A549 (cell line): Measurements from ENCODE around the gene SETBP1. TPM values are rescaled to one million over a fixed set of nuclear protein-coding genes. Genes with fewer than 3 reads are reported as not detected.

Experiments
- ATAC-seq, 2 experiments: fragments of 200-7000 bp in 1 of 2; fragments of >200 bp in 1 of 2; cut with Nextera tagmentation in 1 of 2; cut with Tn5 transposase in 1 of 2; 3 replicates each; pipeline versions ENCODE4 v1.8.0 to v1.9.1; 2018 to 2020; ENCODE audit warnings: mild to moderate bottlenecking in 1 of 2, moderate library complexity in 1 of 2
- CTCF ChIA-PET: fragments of 300-600 bp; sonication (Branson Sonifier 250); formaldehyde crosslinking; extraction: SDS; loops from one replicate; lab custom pipeline; 2021; ENCODE audit warnings: antibody characterized with exemption, inconsistent platforms; lab: Yijun Ruan, JAX
- POLR2A ChIA-PET: fragments of 350-600 bp; formaldehyde crosslinking; extraction: SDS; loops from one replicate; lab custom pipeline; 2021; ENCODE audit warnings: antibody characterized with exemption, inconsistent platforms; lab: Yijun Ruan, JAX
- DNase-seq, 2 experiments: peaks; one replicate each; pipeline versions ENCODE4 v3.0.0 to v3.0.0-alpha.2; 2011 to 2016; ENCODE audit warnings: low read depth in 1 of 2, low spot score in 1 of 2
- FAIRE-seq: peaks from 2 replicates; lab custom pipeline; 2011; peaks lifted over from hg19 to GRCh38; lab: Jason Lieb, UNC
- H3K27ac ChIP-seq, 2 experiments: fragments of >200 bp; sonication (Bioruptor Twin); formaldehyde crosslinking; 3 replicates each; pipeline ENCODE4 v1.5.1; 2016 to 2017
- H3K4me1 ChIP-seq: fragments of >200 bp; sonication (Bioruptor Twin); formaldehyde crosslinking; 3 replicates; pipeline ENCODE4 v1.6.1; 2016
- H3K4me2 ChIP-seq: fragments of >200 bp; sonication (Bioruptor Twin); formaldehyde crosslinking; 3 replicates; pipeline ENCODE4 v1.6.1; 2016
- H3K4me3 ChIP-seq: fragments of >200 bp; sonication (Bioruptor Twin); formaldehyde crosslinking; 3 replicates; pipeline ENCODE4 v1.5.1; 2016
- H3K9me3 ChIP-seq: fragments of >200 bp; sonication (Bioruptor Twin); formaldehyde crosslinking; 3 replicates; pipeline ENCODE4 v1.6.1; 2016
- CBX8 ChIP-seq: fragments of 200-600 bp; sonication (generic); IDR thresholded peaks from 2 replicates; pipeline ENCODE4 v1.6.1; 2016
- CEBPB ChIP-seq, 2 experiments: fragments of >200 bp in 1 of 2; sonication (Bioruptor Twin) in 1 of 2; formaldehyde crosslinking in 1 of 2; IDR thresholded peaks; 2 replicates each; pipeline ENCODE4 v1.6.1; 2012 to 2016
- EHF ChIP-seq: fragments of 250-450 bp; sonication (Bioruptor Pico); IDR thresholded peaks from 2 replicates; pipeline ENCODE4 v1.5.0; 2020; ENCODE audit warnings: mild to moderate bottlenecking
- GATA3 ChIP-seq: IDR thresholded peaks from 2 replicates; pipeline ENCODE4 v1.6.1; 2012; ENCODE audit warnings: borderline replicate concordance
- HOXA7 ChIP-seq: fragments of 250-450 bp; sonication (Bioruptor Pico); IDR thresholded peaks from 2 replicates; pipeline ENCODE4 v1.5.0; 2020; ENCODE audit warnings: mild to moderate bottlenecking, moderate library complexity
- HOXB5 ChIP-seq: fragments of 250-450 bp; sonication (Bioruptor Pico); IDR thresholded peaks from 2 replicates; pipeline ENCODE4 v1.5.0; 2020; ENCODE audit warnings: mild to moderate bottlenecking, moderate library complexity
- JUNB ChIP-seq: fragments of >200 bp; sonication (Bioruptor Twin); formaldehyde crosslinking; IDR thresholded peaks from 2 replicates; pipeline ENCODE4 v1.6.1; 2016
- KDM5A ChIP-seq: fragments of 200-600 bp; sonication (generic); IDR thresholded peaks from 2 replicates; pipeline ENCODE4 v1.6.1; 2016; ENCODE audit warnings: antibody characterized with exemption, mild to moderate bottlenecking
- NFE2L2 ChIP-seq: fragments of 150-350 bp; conservative IDR thresholded peaks from 2 replicates; pipeline ENCODE4 v1.6.1; 2014; ENCODE audit warnings: low read length
- NPAS2 ChIP-seq: fragments of 250-450 bp; sonication (Bioruptor Pico); IDR thresholded peaks from 2 replicates; pipeline ENCODE4 v1.8.0; 2022; ENCODE audit warnings: mild to moderate bottlenecking, moderate library complexity, borderline replicate concordance
- POLR2A ChIP-seq: IDR thresholded peaks from 2 replicates; pipeline ENCODE4 v1.6.1; 2012; ENCODE audit warnings: mild to moderate bottlenecking, low read length
- POLR2AphosphoS2 ChIP-seq: conservative IDR thresholded peaks from 2 replicates; pipeline ENCODE4 v1.6.1; 2012; ENCODE audit warnings: low read length, improper control_type of control experiment, inconsistent platforms
- TP53 ChIP-seq: fragments of 250-450 bp; sonication (Bioruptor Pico); IDR thresholded peaks from 2 replicates; pipeline ENCODE4 v1.5.0; 2021; ENCODE audit warnings: mild to moderate bottlenecking, moderate library complexity
- ZC3H11A ChIP-seq: fragments of 450-650 bp; IDR thresholded peaks from 2 replicates; pipeline ENCODE4 v1.6.1; 2014; ENCODE audit warnings: antibody characterized with exemption, mild to moderate bottlenecking
- ZSCAN20 ChIP-seq: fragments of 250-450 bp; sonication (Bioruptor Pico); IDR thresholded peaks from 2 replicates; pipeline ENCODE4 v1.8.0; 2022; ENCODE audit warnings: mild to moderate bottlenecking, moderate library complexity
- WGBS: methylation state at CpG from one replicate; pipeline ENCODE4 v1.1.6; 2017; ENCODE audit errors: missing lambda C conversion rate; 5-methylcytosine and 5-hydroxymethylcytosine counted together
- polyA plus RNA-seq, 4 experiments: library from polyadenylated mRNA; depleted of rRNA in 3 of 4; stranded (reverse); fragments of >200 nt; fragmentation: RNase III in 1 of 4; extraction: RNeasy Plus Mini Kit Qiagen cat#74134 plus additional on column Dnase treatment in 1 of 4; gene quantifications; 2 replicates in 3 of 4; 3 replicates in 1 of 4; pipeline ENCODE4 v1.2.3, GENCODE V29; 2011 to 2017
- TF ChIP-seq, protein P1 (sequence below): fragments of >200 bp; sonication (Bioruptor Twin); formaldehyde crosslinking; IDR thresholded peaks from 3 replicates; pipeline ENCODE4 v1.6.1; 2016
- TF ChIP-seq, protein P2 (sequence below): fragments of >200 bp; sonication (Bioruptor Twin); formaldehyde crosslinking; IDR thresholded peaks from 3 replicates; pipeline ENCODE4 v1.5.1; 2016
- TF ChIP-seq, protein P3 (sequence below): fragments of >200 bp; sonication (Bioruptor Twin); formaldehyde crosslinking; IDR thresholded peaks from 2 replicates; pipeline ENCODE4 v1.6.1; 2016
- TF ChIP-seq, protein P4 (sequence below): fragments of 200-600 bp; sonication (generic); IDR thresholded peaks from 2 replicates; pipeline ENCODE4 v1.6.1; 2016; ENCODE audit warnings: antibody characterized with exemption, mild to moderate bottlenecking, moderate library complexity
- TF ChIP-seq, protein P5 (sequence below): IDR thresholded peaks from 2 replicates; pipeline ENCODE4 v1.6.1; 2012
- TF ChIP-seq, protein P6 (sequence below): IDR thresholded peaks from 2 replicates; pipeline ENCODE4 v1.6.1; 2012
- TF ChIP-seq, protein P7 (sequence below): IDR thresholded peaks from 2 replicates; pipeline ENCODE4 v1.6.1; 2012; ENCODE audit warnings: low read depth, borderline replicate concordance

The SETBP1 gene
- polyA plus RNA-seq, 2 of the 4 experiments (the other 2 are of a cell fraction) = 0.50 to 1.9 TPM

DNA sequence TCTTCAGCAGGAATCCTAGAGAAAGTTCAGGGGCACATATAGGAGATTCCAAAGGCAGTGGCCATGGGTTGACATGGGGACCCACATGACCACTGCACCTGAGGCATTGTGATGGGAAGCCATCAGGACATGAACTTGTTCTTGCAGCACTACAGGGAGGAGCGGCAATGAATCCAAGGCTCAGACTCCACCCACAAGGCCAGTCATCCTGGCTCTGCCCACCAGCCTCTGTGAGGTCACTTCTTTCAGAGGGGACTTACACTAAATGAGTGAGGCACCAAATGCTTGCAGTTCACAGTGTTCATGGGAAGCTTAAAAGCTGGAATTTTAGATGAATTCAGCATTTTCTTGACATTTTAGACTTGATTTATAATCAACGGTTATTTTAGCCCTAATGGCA is 254.2 kb downstream of the SETBP1 start:
- ATAC-seq = no peak
- no peaks in the 10 kb centered on the region for H3K4me1 ChIP-seq
- TF ChIP-seq EHF (CRISPR knock-in tag) (no peak), POLR2A (no peak), ZC3H11A (no peak), CEBPB (IDR thresholded peaks at IDR 0.05) (no peak), CBX8 (no peak), HOXA7 (CRISPR knock-in tag) (no peak), KDM5A (no peak), NPAS2 (CRISPR knock-in tag) (no peak)
- TF ChIP-seq, protein P1, sequence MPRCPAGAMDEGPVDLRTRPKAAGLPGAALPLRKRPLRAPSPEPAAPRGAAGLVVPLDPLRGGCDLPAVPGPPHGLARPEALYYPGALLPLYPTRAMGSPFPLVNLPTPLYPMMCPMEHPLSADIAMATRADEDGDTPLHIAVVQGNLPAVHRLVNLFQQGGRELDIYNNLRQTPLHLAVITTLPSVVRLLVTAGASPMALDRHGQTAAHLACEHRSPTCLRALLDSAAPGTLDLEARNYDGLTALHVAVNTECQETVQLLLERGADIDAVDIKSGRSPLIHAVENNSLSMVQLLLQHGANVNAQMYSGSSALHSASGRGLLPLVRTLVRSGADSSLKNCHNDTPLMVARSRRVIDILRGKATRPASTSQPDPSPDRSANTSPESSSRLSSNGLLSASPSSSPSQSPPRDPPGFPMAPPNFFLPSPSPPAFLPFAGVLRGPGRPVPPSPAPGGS = no peak
- TF ChIP-seq, protein P2, sequence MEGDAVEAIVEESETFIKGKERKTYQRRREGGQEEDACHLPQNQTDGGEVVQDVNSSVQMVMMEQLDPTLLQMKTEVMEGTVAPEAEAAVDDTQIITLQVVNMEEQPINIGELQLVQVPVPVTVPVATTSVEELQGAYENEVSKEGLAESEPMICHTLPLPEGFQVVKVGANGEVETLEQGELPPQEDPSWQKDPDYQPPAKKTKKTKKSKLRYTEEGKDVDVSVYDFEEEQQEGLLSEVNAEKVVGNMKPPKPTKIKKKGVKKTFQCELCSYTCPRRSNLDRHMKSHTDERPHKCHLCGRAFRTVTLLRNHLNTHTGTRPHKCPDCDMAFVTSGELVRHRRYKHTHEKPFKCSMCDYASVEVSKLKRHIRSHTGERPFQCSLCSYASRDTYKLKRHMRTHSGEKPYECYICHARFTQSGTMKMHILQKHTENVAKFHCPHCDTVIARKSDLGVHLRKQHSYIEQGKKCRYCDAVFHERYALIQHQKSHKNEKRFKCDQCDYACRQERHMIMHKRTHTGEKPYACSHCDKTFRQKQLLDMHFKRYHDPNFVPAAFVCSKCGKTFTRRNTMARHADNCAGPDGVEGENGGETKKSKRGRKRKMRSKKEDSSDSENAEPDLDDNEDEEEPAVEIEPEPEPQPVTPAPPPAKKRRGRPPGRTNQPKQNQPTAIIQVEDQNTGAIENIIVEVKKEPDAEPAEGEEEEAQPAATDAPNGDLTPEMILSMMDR = no peak
- WGBS = 71% methylated on average over 1 of the region's 2 CpGs
- ChIA-PET POLR2A (no interaction called here), CTCF (interaction anchor here (0.9 kb wide), 1 partner anchor 11 kb away, joined by 4 read pairs; no protein-coding TSS in a partner anchor)
- H3K27ac ChIP-seq = no peak overlapping the region
- no peak overlapping the region for H3K4me2 ChIP-seq
- H3K9me3 ChIP-seq = no peaks in the 10 kb centered on the region
- FAIRE-seq = no peak
- no peak overlapping the region for H3K4me3 ChIP-seq
- DNase-seq = no peak

DNA sequence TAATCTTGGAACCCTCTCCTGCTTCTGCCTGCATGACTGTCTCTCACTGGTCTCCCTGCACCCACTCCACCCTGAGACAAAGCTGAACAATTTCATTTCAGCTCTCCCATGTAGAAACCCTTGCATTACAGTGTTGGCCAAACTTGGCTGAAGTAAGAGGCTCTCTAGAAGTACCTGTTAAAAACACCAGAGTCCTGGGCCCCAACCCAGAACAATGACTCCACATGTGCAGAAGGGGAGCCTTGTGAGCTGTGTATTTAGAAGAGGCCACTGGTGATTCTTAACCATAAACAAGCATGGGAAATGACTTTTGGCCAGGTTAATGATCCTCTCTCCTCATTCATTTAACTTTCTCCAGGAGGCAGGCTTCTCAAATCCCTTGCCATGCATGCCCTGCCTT is 254.8 kb downstream of the SETBP1 start:
- DNase-seq (no peak), ATAC-seq (no peak), FAIRE-seq (no peak)
- TF ChIP-seq JUNB (no peak), NPAS2 (CRISPR knock-in tag) (no peak), GATA3 (no peak), TP53 (CRISPR knock-in tag) (no peak)
- TF ChIP-seq, protein P3, sequence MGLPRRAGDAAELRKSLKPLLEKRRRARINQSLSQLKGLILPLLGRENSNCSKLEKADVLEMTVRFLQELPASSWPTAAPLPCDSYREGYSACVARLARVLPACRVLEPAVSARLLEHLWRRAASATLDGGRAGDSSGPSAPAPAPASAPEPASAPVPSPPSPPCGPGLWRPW = no peak
- no peaks in the 10 kb centered on the region for H3K9me3 ChIP-seq
- no peak overlapping the region for H3K27ac ChIP-seq
- ChIA-PET POLR2A (no interaction called here), CTCF (interaction anchor here (0.9 kb wide), 1 partner anchor 10 kb away, joined by 4 read pairs; no protein-coding TSS in a partner anchor)
- no peaks in the 10 kb centered on the region for H3K4me1 ChIP-seq
- H3K4me3 ChIP-seq = no peak overlapping the region
- no peak overlapping the region for H3K4me2 ChIP-seq

DNA sequence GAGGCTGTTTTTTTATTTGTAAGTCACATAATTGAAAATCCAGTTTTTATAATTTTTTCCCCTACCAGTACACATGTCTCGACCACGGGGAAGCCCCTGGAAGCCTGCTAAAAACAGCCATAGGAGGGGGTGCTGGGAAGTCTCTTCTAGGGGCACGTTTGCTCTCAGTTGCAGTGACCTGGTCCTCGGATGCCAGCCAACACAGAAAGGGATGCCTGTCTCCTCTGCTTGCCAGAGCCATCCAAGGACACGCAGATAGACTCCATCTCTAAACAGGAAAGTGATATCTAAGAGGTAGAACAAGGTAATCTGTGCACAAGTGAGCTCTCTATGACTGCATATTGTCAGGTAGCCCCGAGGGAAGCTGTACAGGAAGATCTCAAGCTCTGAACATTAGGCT is 255.8 kb downstream of the SETBP1 start:
- no peak overlapping the region for H3K4me3 ChIP-seq
- H3K27ac ChIP-seq = no peak overlapping the region
- ATAC-seq (no peak), DNase-seq (no peak), FAIRE-seq (no peak)
- no peaks in the 10 kb centered on the region for H3K4me1 ChIP-seq
- ChIA-PET CTCF (no interaction called here), POLR2A (no interaction called here)
- no peaks in the 10 kb centered on the region for H3K9me3 ChIP-seq
- no peak overlapping the region for H3K4me2 ChIP-seq
- WGBS = 30% methylated on average over 3 of the region's 6 CpGs
- TF ChIP-seq, protein P4, sequence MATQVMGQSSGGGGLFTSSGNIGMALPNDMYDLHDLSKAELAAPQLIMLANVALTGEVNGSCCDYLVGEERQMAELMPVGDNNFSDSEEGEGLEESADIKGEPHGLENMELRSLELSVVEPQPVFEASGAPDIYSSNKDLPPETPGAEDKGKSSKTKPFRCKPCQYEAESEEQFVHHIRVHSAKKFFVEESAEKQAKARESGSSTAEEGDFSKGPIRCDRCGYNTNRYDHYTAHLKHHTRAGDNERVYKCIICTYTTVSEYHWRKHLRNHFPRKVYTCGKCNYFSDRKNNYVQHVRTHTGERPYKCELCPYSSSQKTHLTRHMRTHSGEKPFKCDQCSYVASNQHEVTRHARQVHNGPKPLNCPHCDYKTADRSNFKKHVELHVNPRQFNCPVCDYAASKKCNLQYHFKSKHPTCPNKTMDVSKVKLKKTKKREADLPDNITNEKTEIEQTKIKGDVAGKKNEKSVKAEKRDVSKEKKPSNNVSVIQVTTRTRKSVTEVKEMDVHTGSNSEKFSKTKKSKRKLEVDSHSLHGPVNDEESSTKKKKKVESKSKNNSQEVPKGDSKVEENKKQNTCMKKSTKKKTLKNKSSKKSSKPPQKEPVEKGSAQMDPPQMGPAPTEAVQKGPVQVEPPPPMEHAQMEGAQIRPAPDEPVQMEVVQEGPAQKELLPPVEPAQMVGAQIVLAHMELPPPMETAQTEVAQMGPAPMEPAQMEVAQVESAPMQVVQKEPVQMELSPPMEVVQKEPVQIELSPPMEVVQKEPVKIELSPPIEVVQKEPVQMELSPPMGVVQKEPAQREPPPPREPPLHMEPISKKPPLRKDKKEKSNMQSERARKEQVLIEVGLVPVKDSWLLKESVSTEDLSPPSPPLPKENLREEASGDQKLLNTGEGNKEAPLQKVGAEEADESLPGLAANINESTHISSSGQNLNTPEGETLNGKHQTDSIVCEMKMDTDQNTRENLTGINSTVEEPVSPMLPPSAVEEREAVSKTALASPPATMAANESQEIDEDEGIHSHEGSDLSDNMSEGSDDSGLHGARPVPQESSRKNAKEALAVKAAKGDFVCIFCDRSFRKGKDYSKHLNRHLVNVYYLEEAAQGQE = no peak
- TF ChIP-seq, protein P2 = no peak
- TF ChIP-seq ZSCAN20 (no peak), GATA3 (no peak), POLR2AphosphoS2 (no peak), HOXB5 (CRISPR knock-in tag) (no peak), NFE2L2 (no peak)
- TF ChIP-seq, protein P5, sequence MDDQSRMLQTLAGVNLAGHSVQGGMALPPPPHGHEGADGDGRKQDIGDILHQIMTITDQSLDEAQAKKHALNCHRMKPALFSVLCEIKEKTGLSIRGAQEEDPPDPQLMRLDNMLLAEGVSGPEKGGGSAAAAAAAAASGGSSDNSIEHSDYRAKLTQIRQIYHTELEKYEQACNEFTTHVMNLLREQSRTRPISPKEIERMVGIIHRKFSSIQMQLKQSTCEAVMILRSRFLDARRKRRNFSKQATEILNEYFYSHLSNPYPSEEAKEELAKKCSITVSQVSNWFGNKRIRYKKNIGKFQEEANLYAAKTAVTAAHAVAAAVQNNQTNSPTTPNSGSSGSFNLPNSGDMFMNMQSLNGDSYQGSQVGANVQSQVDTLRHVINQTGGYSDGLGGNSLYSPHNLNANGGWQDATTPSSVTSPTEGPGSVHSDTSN = no peak
- TF ChIP-seq, protein P6, sequence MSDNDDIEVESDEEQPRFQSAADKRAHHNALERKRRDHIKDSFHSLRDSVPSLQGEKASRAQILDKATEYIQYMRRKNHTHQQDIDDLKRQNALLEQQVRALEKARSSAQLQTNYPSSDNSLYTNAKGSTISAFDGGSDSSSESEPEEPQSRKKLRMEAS = no peak
- TF ChIP-seq, protein P1 = no peak
- TF ChIP-seq, protein P7, sequence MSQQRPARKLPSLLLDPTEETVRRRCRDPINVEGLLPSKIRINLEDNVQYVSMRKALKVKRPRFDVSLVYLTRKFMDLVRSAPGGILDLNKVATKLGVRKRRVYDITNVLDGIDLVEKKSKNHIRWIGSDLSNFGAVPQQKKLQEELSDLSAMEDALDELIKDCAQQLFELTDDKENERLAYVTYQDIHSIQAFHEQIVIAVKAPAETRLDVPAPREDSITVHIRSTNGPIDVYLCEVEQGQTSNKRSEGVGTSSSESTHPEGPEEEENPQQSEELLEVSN = no peak
